Bronchial epithelial cell (primary cell): ENCODE measurements around the gene HIRA. TPM values are rescaled to one million over a fixed set of nuclear protein-coding genes. Genes with fewer than 3 reads are reported as not detected.

Source experiments
- DNase-seq: peaks from one replicate; pipeline ENCODE4 v3.0.0-alpha.2; 2010; ENCODE audit warnings: low read depth
- FAIRE-seq: peaks from 2 replicates; lab custom pipeline; 2011; peaks lifted over from hg19 to GRCh38; lab: Jason Lieb, UNC
- H3K27me3 ChIP-seq: 2 replicates; pipeline ENCODE4 v1.5.1; 2011; ENCODE audit warnings: low read length; ENCODE audit not compliant: control insufficient read depth, insufficient read depth
- H3K36me3 ChIP-seq: 2 replicates; pipeline ENCODE4 v1.5.1; 2011; ENCODE audit warnings: low read length; ENCODE audit not compliant: control insufficient read depth, insufficient read depth
- H3K4me3 ChIP-seq: 2 replicates; pipeline ENCODE4 v1.5.1; 2011; ENCODE audit warnings: mild to moderate bottlenecking, low read depth, low read length, control low read depth
- total RNA-seq: library from RNA; depleted of rRNA; stranded (reverse); fragments of >200 nt; gene quantifications from 2 replicates; pipeline ENCODE4 v1.2.1, GENCODE V29; 2014
- TF ChIP-seq, protein P1 (sequence below): IDR thresholded peaks from 2 replicates; pipeline ENCODE4 v1.5.1; 2011; ENCODE audit warnings: mild to moderate bottlenecking, moderate library complexity, low read length, control low read depth, inconsistent platforms; ENCODE audit not compliant: insufficient read depth, severe bottlenecking

Gene HIRA
- total RNA-seq, 1 donor from 2014 or later = 22.4 TPM

DNA sequence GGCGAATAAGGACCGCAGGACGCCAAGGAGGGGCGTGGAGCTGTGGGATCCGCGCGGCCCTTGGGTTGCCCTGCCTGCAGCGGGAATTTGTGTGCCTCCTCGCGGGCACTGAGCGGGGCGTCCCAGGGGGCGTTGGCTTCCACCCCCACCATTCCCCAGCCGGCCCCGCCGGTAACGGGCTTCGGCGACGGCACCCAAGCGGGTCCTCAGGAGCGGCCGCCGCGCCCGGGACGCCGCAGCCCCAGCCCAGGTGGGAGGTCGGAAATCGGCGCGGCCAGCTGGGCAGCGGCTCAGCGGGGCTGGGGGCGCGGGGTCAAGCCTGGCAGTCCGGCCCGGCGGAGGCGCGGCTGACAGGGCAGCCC, 140.3 kb downstream of the HIRA start:
- FAIRE-seq (no peak), DNase-seq (peak; percentile 4)

DNA sequence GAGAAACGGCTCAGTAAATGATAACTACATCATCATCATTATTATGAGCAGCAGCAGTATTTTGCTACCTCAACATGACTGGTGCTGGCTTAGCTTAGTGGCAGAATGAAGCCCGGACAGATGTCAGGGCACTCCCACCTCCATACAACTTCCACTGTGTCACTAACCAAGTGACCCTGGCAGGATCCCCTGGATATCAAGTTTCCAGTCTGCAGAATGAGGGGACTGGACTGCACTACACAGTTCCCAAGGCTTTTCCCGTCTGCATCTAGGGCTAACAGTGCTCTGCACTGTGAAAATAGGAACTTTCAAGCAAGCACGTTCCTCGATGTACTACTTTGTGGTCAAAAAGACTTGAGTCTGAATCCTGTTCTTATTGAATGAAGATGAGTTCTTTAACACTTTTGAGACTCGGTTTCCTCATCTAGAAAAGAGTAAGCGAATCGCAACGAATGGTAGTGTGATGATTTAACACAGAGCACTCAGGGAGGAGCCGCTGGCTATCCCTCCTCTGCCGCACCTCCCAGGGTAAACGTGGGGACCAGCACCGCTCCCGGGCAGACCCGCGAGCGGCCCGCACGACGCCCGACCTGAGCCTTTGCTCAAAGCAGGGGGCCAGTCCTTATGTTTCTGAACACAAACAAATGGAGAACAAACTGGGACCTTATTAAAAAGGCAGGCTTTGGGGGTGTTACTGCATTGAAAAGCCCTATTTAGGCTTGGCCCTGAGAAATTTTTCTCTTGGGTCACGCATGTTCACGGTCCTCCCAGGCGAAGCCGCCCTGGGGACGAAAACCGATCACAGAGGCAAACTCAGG, 140.9 kb downstream of the HIRA start:
- peak; percentile 4 for DNase-seq
- Histone ChIP-seq H3K27me3 (no peaks in the 10 kb centered on the region), H3K36me3 (no peaks in the 10 kb centered on the region), H3K4me3 (peak overlapping the region; percentile 59)
- TF ChIP-seq, protein P1, sequence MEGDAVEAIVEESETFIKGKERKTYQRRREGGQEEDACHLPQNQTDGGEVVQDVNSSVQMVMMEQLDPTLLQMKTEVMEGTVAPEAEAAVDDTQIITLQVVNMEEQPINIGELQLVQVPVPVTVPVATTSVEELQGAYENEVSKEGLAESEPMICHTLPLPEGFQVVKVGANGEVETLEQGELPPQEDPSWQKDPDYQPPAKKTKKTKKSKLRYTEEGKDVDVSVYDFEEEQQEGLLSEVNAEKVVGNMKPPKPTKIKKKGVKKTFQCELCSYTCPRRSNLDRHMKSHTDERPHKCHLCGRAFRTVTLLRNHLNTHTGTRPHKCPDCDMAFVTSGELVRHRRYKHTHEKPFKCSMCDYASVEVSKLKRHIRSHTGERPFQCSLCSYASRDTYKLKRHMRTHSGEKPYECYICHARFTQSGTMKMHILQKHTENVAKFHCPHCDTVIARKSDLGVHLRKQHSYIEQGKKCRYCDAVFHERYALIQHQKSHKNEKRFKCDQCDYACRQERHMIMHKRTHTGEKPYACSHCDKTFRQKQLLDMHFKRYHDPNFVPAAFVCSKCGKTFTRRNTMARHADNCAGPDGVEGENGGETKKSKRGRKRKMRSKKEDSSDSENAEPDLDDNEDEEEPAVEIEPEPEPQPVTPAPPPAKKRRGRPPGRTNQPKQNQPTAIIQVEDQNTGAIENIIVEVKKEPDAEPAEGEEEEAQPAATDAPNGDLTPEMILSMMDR = no peak
- FAIRE-seq = no peak

More for the DNA sequence above, 140.3 kb downstream of the HIRA start:
- H3K36me3 ChIP-seq = no peaks in the 10 kb centered on the region
- H3K27me3 ChIP-seq = no peaks in the 10 kb centered on the region
- H3K4me3 ChIP-seq = peak overlapping the region; percentile 59
- TF ChIP-seq, protein P1 = no peak

DNA sequence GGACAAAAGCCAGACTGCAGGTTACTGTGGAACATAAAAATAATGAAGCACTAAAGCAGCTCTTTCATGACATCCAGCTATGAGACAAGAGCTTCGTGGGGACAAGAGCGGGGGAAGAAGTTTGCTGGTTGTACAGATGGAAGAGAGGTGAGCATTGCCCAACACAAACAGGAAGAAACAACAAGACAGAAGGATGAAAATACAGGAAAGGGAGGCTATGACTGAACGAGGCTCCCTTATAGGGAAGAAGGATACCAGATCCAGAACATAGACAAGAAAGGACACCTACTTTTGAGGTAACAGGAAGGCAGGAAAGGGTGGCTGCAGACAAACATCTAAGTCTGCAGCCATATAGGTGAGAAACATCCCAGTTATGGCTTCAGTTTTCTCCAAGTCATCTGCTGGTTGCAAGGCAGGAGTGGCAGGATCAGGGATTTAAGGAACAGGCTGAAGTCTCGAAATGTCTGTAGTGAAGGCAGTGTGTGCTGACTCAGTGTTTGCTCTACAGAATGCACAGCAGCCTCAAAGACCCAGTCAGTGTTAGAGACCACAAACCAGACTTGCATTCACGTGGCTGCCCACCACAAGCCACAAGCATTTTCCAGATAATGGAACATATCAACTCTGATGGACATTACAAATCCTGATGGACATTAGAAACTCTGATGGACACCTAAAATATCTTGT, 141.9 kb downstream of the HIRA start:
- DNase-seq (peak; percentile 74), FAIRE-seq (no peak)
- Histone ChIP-seq H3K4me3 (no peak overlapping the region), H3K27me3 (no peaks in the 10 kb centered on the region), H3K36me3 (no peaks in the 10 kb centered on the region)
- TF ChIP-seq, protein P1 = no peak

DNA sequence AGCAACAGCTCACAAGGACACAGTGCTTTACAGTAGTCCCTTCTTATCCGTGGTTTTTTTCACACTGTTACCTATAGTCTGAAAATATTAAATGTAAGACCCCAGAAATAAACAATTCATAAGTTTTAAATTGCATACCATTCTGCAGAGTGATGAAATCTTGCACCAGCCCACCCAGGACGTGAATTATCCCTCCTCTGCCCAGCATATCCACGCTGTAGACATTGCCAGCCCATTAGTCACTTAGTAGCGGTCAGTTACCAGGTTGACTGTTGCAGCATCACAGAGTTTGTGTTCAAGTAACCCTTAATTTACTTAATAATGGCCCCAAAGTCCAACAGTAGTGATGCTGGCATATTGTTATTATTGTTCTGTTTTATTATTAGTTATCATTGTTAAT, 143.6 kb downstream of the HIRA start:
- DNase-seq = peak; percentile 79
- no peak for FAIRE-seq
- Histone ChIP-seq H3K36me3 (no peaks in the 10 kb centered on the region), H3K27me3 (no peaks in the 10 kb centered on the region), H3K4me3 (no peak overlapping the region)
- TF ChIP-seq, protein P1 = no peak

DNA sequence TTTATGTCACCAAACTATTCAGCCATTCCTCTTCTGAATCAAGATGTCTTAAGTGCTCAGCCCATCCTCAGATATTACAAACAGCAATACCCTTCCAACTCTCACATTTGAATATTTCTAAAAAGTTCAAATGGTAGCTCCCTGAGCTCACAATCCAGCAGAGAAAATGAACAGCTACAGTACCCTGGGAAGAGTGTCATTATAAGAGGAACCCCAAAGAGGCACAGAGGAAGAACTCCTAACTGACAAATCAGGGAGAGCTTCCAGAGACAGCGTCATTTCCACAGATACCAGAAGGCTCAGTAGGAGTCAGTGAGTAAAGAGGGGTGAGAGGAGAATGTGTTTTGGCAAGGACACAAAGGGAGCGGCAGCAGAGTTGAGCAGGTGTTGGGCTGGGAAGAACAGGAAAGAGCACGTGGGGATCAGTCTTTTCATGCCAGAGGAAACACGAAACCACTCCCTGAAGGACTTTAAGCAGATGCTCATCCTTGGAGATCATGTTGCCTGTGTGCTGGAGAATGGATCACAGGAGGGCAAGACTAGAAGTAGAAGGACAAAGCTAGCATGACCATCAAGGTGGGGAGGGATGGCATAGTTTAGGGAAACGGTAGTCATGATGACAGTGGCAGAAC, 144.3 kb downstream of the HIRA start:
- Histone ChIP-seq H3K36me3 (no peaks in the 10 kb centered on the region), H3K4me3 (no peak overlapping the region), H3K27me3 (no peaks in the 10 kb centered on the region)
- DNase-seq (peak; percentile 97), FAIRE-seq (peak; percentile 92)
- TF ChIP-seq, protein P1 = no peak
